Keratinocyte (primary cell): ENCODE results near the gene DNHD1. TPM values are rescaled to one million over a fixed set of nuclear protein-coding genes. Genes with fewer than 3 reads are reported as not detected.

Experiments used
- DNase-seq: peaks from one replicate; pipeline ENCODE4 v3.0.0-alpha.2; 2011; ENCODE audit warnings: low read depth, missing footprints, low spot score
- FAIRE-seq: peaks from 2 replicates; lab custom pipeline; 2011; peaks lifted over from hg19 to GRCh38; lab: Jason Lieb, UNC
- H2AFZ ChIP-seq: 2 replicates; pipeline ENCODE4 v1.6.0; 2012; ENCODE audit warnings: low read length, control low read depth, inconsistent platforms; ENCODE audit not compliant: control insufficient read depth
- H3K27ac ChIP-seq: 2 replicates; pipeline ENCODE4 v1.5.1; 2011; ENCODE audit warnings: low read length; ENCODE audit not compliant: control insufficient read depth, insufficient read depth
- H3K27me3 ChIP-seq: 3 replicates; pipeline ENCODE4 v1.6.0; 2011; ENCODE audit warnings: low read length; ENCODE audit not compliant: control insufficient read depth, insufficient read depth; ENCODE audit errors: extremely low read depth
- H3K36me3 ChIP-seq, 2 experiments: 2 replicates in 1 of 2; 3 replicates in 1 of 2; pipeline ENCODE4 v1.5.1; 2011; ENCODE audit warnings: low read length in 2 of 2, mild to moderate bottlenecking in 1 of 2; ENCODE audit not compliant: control insufficient read depth in 2 of 2, insufficient read depth in 2 of 2; ENCODE audit errors: extremely low read depth in 1 of 2
- H3K4me1 ChIP-seq: 3 replicates; pipeline ENCODE4 v1.5.1; 2011; ENCODE audit warnings: low read length; ENCODE audit not compliant: control insufficient read depth, insufficient read depth; ENCODE audit errors: extremely low read depth
- H3K4me2 ChIP-seq: 3 replicates; pipeline ENCODE4 v1.6.0; 2011; ENCODE audit warnings: low read depth, low read length; ENCODE audit not compliant: control insufficient read depth, insufficient read depth; ENCODE audit errors: extremely low read depth
- H3K4me3 ChIP-seq, 3 experiments: fragments of 200-600 bp in 1 of 3; sonication (generic) in 1 of 3; 2 replicates in 2 of 3; 3 replicates in 1 of 3; pipeline ENCODE4 v1.5.1; 2011 to 2016; ENCODE audit warnings: low read length in 3 of 3, mild to moderate bottlenecking in 3 of 3, control low read depth in 2 of 3, inconsistent platforms in 1 of 3, low read depth in 1 of 3, mixed read lengths in 1 of 3, mixed run types in 1 of 3, moderate library complexity in 1 of 3; ENCODE audit not compliant: control insufficient read depth in 2 of 3, insufficient read depth in 2 of 3; ENCODE audit errors: extremely low read depth in 1 of 3
- H3K79me2 ChIP-seq: 2 replicates; pipeline ENCODE4 v1.6.0; 2012; ENCODE audit warnings: low read length; ENCODE audit not compliant: control insufficient read depth, insufficient read depth
- H3K9ac ChIP-seq: 3 replicates; pipeline ENCODE4 v1.6.0; 2011; ENCODE audit warnings: low read length; ENCODE audit not compliant: control insufficient read depth, insufficient read depth; ENCODE audit errors: extremely low read depth
- H3K9me1 ChIP-seq: 3 replicates; pipeline ENCODE4 v1.6.0; 2011; ENCODE audit warnings: low read length; ENCODE audit not compliant: control insufficient read depth, insufficient read depth; ENCODE audit errors: extremely low read depth
- H3K9me3 ChIP-seq: 2 replicates; pipeline ENCODE4 v1.5.1; 2012; ENCODE audit warnings: low read depth, low read length; ENCODE audit not compliant: control insufficient read depth
- H4K20me1 ChIP-seq: 3 replicates; pipeline ENCODE4 v1.6.0; 2011; ENCODE audit warnings: low read length; ENCODE audit not compliant: control insufficient read depth, insufficient read depth; ENCODE audit errors: extremely low read depth
- EZH2 ChIP-seq: IDR thresholded peaks from one replicate; pipeline ENCODE4 v1.6.1; 2012; ENCODE audit warnings: inconsistent platforms, mild to moderate bottlenecking, low read length, moderate library complexity
- dilution Hi-C: fragments of 300-500 bp; cut with MboI; formaldehyde crosslinking; loops from one replicate; pipeline ENCODE4 v1.7.0; 2020; ENCODE audit warnings: low sequenced_read_pairs; ENCODE audit not compliant: extremely low pct_ligation_motif_present
- polyA plus RNA-seq, 5 experiments: library from polyadenylated mRNA; depleted of rRNA in 3 of 5; stranded (reverse) in 3 of 5; stranded (forward) in 1 of 5; unstranded in 1 of 5; fragments of >200 nt; gene quantifications; 1 replicate in 1 of 5; 2 replicates in 3 of 5; 3 replicates in 1 of 5; pipeline versions ENCODE4 v1.2.1 to v1.2.3, GENCODE V29; 2011 to 2012; ENCODE audit warnings: missing spikeins in 2 of 5, low read depth in 1 of 5, low replicate concordance in 1 of 5
- TF ChIP-seq, protein P1 (sequence below), 3 experiments: IDR thresholded peaks in 1 of 3; conservative IDR thresholded peaks in 1 of 3; optimal IDR thresholded peaks in 1 of 3; 2 replicates in 2 of 3; 3 replicates in 1 of 3; pipeline versions ENCODE3 to v1.5.1; 2011; ENCODE audit warnings: low read length in 3 of 3, mild to moderate bottlenecking in 3 of 3, moderate library complexity in 2 of 3, control low read depth in 1 of 3, inconsistent platforms in 1 of 3; ENCODE audit not compliant: insufficient read depth in 2 of 3; ENCODE audit errors: extremely low read depth in 1 of 3

Gene DNHD1
- polyA plus RNA-seq, 1 donor (not counting 4 experiments of a cell fraction or from before 2014, with no cell fraction given), result 2.9 TPM

DNA sequence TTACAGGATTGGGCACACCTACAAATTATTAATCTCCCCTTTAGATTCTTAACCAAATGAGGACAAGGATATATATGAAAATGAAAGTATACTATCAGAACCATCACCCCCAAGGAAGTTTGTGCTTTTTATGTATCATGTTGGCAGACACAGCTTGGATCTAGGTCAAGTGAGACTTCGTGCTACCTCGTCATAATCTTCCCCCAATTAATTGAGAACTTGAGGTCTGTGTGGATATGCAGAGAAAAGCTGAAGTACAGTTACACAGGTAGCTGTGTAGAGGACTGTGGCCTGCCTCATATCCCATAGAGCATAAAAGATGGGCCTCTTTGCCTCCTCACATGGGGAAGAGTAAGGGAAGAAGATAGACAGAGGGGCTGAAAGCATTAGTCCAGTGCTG is 45.6 kb downstream of the DNHD1 start:
- Histone ChIP-seq H3K36me3 (peaks cover 2 to 9% of the 10 kb centered on the region in 2 experiments), H3K4me1 (no peaks in the 10 kb centered on the region), H3K9ac (no peak overlapping the region), H3K4me3 (no peak overlapping the region), H2AFZ (no peak overlapping the region), H3K9me1 (no peaks in the 10 kb centered on the region), H3K79me2 (no peaks in the 10 kb centered on the region), H3K27me3 (no peaks in the 10 kb centered on the region), H3K4me2 (no peak overlapping the region), H4K20me1 (no peaks in the 10 kb centered on the region), H3K9me3 (no peaks in the 10 kb centered on the region), H3K27ac (no peak overlapping the region)
- DNase-seq, result no peak
- TF ChIP-seq EZH2, result no peak
- TF ChIP-seq, protein P1, sequence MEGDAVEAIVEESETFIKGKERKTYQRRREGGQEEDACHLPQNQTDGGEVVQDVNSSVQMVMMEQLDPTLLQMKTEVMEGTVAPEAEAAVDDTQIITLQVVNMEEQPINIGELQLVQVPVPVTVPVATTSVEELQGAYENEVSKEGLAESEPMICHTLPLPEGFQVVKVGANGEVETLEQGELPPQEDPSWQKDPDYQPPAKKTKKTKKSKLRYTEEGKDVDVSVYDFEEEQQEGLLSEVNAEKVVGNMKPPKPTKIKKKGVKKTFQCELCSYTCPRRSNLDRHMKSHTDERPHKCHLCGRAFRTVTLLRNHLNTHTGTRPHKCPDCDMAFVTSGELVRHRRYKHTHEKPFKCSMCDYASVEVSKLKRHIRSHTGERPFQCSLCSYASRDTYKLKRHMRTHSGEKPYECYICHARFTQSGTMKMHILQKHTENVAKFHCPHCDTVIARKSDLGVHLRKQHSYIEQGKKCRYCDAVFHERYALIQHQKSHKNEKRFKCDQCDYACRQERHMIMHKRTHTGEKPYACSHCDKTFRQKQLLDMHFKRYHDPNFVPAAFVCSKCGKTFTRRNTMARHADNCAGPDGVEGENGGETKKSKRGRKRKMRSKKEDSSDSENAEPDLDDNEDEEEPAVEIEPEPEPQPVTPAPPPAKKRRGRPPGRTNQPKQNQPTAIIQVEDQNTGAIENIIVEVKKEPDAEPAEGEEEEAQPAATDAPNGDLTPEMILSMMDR (optimal IDR thresholded peaks at IDR 0.05 in 1 of 3, IDR thresholded peaks at IDR 0.05 in 1 of 3, conservative IDR thresholded peaks at IDR 0.05 in 1 of 3; ENCODE audit: extremely low read depth in 1 of 3, insufficient read depth in 2 of 3, low read length in 3 of 3), result no peak
- FAIRE-seq, result no peak
- dilution Hi-C loops, result no loop called here

DNA sequence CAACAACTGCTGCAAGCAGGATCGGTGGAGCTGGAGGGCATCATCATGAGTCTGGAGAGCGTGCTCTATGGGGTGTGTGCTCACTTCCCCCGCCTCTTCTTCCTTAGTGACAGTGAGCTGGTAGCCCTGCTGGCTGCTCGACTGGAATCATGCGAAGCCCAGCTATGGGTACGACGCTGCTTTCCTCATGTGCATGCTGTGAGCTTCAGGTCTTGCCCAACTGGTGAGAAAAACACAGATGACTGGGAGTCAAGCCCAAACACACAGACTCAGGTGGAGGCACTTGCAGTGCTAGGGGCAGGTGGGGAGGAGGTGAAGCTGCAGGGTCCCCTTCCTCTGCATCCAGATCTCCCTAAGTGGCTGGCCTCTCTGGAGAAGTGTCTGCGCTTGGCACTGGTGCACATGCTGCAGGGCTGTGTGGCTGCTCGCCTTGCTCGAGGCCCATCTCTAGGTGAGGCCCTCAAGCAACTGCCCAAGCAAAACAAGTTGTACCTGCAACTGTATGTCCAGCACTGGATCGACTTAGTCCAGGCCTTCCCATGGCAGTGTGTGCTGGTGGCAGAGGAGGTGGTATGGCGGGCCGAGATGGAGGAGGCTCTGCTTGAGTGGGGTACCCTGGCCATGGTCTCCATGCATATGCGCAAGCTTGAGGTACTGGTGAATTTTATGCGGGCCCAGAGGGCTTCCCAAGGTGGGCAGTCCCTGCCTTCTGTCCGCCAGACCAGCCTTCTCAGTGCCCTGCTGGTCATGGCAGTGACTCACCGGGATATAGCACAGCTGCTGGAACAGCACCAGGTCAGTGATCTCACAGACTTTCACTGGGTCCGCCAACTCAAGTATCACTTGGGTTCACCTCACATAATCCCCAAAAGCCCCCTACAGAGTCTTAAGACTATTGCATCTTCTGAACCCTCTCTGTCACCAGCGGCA is 48.1 kb downstream of the DNHD1 start:
- Histone ChIP-seq H3K4me1 (no peaks in the 10 kb centered on the region), H3K9me1 (no peaks in the 10 kb centered on the region), H3K4me2 (no peak overlapping the region), H3K79me2 (no peaks in the 10 kb centered on the region), H3K36me3 (peaks cover 2 to 8% of the 10 kb centered on the region in 2 experiments), H3K27ac (no peak overlapping the region), H3K4me3 (no peak overlapping the region), H3K9me3 (no peaks in the 10 kb centered on the region), H3K27me3 (no peaks in the 10 kb centered on the region), H4K20me1 (no peaks in the 10 kb centered on the region), H3K9ac (no peak overlapping the region), H2AFZ (no peak overlapping the region)
- TF ChIP-seq, protein P1 (optimal IDR thresholded peaks at IDR 0.05 in 1 of 3, IDR thresholded peaks at IDR 0.05 in 1 of 3, conservative IDR thresholded peaks at IDR 0.05 in 1 of 3; ENCODE audit: extremely low read depth in 1 of 3, insufficient read depth in 2 of 3, low read length in 3 of 3), result no peak
- TF ChIP-seq EZH2, result no peak
- dilution Hi-C loops, result no loop called here
- DNase-seq, result no peak
- FAIRE-seq, result no peak
